ENCODE measurements around the gene DKK2.

DNA sequence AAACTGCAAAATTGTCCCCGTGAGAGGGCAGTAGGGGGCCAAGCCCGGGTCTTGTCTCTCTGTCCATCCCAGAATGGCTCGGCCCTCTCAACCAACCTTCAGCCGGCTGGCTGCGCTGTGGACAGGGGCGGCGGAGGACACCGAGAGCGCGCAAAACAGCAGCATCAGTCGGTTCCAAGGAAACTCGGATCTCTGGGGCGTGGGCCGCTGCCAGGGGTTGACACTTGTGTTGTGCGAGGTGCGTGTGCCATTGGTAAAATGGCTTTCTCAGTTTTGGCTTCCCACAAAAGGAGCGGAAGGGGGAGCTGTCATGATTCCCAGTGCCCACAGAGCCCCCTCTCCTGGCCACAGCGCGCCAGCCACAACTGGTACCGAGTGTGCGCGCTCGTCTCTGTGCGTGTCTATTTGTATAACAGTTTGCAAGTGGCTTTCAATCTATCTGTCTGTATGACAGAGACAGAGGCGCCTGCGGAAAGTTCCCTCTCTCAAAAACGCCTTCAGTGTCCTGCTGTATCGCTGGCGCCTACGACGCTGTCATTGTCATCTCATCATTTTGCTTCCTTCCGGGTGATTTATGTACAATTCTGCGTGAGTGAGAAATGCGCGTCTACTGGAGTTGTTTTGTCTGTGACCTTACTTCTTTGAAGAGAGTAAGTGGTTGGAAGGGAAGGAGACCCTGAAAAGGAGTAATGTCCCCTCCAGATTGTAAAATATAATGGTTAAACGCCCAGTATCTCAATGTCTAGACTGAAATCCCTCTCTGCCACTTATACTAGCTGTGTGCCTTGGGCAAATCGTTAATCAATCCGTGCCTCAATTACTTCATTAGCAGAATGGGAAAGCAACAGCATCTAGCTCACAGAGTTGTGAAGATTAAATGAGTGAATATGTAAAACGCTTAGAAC, 1.8 kb downstream of the DKK2 start:
- TF ChIP-seq, protein P1, sequence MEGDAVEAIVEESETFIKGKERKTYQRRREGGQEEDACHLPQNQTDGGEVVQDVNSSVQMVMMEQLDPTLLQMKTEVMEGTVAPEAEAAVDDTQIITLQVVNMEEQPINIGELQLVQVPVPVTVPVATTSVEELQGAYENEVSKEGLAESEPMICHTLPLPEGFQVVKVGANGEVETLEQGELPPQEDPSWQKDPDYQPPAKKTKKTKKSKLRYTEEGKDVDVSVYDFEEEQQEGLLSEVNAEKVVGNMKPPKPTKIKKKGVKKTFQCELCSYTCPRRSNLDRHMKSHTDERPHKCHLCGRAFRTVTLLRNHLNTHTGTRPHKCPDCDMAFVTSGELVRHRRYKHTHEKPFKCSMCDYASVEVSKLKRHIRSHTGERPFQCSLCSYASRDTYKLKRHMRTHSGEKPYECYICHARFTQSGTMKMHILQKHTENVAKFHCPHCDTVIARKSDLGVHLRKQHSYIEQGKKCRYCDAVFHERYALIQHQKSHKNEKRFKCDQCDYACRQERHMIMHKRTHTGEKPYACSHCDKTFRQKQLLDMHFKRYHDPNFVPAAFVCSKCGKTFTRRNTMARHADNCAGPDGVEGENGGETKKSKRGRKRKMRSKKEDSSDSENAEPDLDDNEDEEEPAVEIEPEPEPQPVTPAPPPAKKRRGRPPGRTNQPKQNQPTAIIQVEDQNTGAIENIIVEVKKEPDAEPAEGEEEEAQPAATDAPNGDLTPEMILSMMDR (IDR thresholded peaks at IDR 0.05) = no peak
- TF ChIP-seq POLR2A (IDR thresholded peaks at IDR 0.05) = no peak
